T follicular helper cell (primary cell): ENCODE results near the gene ANGPTL2.
"Not testable (repeated sequence)": the region's sequence is repeated elsewhere in the genome, so short reads cannot be mapped to it uniquely, and the experiment has no call there.

Experiments used
- DNase-seq: peaks from one replicate; pipeline ENCODE4 v3.0.0-alpha.2; 2020; ENCODE audit warnings: low read depth
- total RNA-seq, 2 experiments: gene quantifications; one replicate each; lab custom pipeline; 2026; lab: John Stamatoyannopoulos, UW

Gene ANGPTL2
- 0 reads per million in 2 experiments for total RNA-seq

- DNase-seq, result no peak
Observed at GRCh38 chr9:127122176-127123063, at the start of gene ANGPTL2. ANGPTL2 (minus strand) TSS chr9:127122635; CDS start chr9:127108731, 13,904 bp downstream.

- DNase-seq, result not testable (repeated sequence)
Observed at GRCh38 chr9:127171348-127171747, 48.9 kb upstream of the ANGPTL2 start.

- DNase-seq, result no peak
Observed at GRCh38 chr9:127170652-127171051, 48.2 kb upstream of the ANGPTL2 start.

- no peak for DNase-seq
Observed at GRCh38 chr9:127170103-127170502, 47.7 kb upstream of the ANGPTL2 start.

GRCh38 chr9:127169575-127169883 lies 47.1 kb upstream of the ANGPTL2 start:
- no peak for DNase-seq

- DNase-seq, result no peak
Observed at GRCh38 chr9:127168756-127169574, 46.5 kb upstream of the ANGPTL2 start.

- DNase-seq, result no peak
Observed at GRCh38 chr9:127167560-127168326, 45.3 kb upstream of the ANGPTL2 start.

GRCh38 chr9:127166651-127167524 lies 44.5 kb upstream of the ANGPTL2 start:
- no peak for DNase-seq

GRCh38 chr9:127166111-127166510 lies 43.7 kb upstream of the ANGPTL2 start:
- no peak for DNase-seq

- no peak for DNase-seq
Observed at GRCh38 chr9:127165116-127165515, 42.7 kb upstream of the ANGPTL2 start.

- no peak for DNase-seq
Observed at GRCh38 chr9:127163409-127163808, 41.0 kb upstream of the ANGPTL2 start.

GRCh38 chr9:127162864-127163365 lies 40.5 kb upstream of the ANGPTL2 start:
- no peak for DNase-seq

- no peak for DNase-seq
Observed at GRCh38 chr9:127162046-127162863, 39.8 kb upstream of the ANGPTL2 start.

- DNase-seq, result no peak
Observed at GRCh38 chr9:127161081-127161624, 38.7 kb upstream of the ANGPTL2 start.

GRCh38 chr9:127159949-127160610 lies 37.6 kb upstream of the ANGPTL2 start:
- DNase-seq, result no peak

GRCh38 chr9:127159325-127159801 lies 36.9 kb upstream of the ANGPTL2 start:
- no peak for DNase-seq

GRCh38 chr9:127158786-127159324 lies 36.4 kb upstream of the ANGPTL2 start:
- DNase-seq, result no peak

- no peak for DNase-seq
Observed at GRCh38 chr9:127155314-127155960, 33.0 kb upstream of the ANGPTL2 start.
